ENCODE data around the gene NELFCD. TPM values are rescaled to one million over a fixed set of nuclear protein-coding genes. Genes with fewer than 3 reads are reported as not detected.
"Not testable (repeated sequence)": the region's sequence is repeated elsewhere in the genome, so short reads cannot be mapped to it uniquely, and the experiment has no call there.

NELFCD gene
- total RNA-seq, 4 donors from 2014 or later: 43.7 to 68.1 (median 55.1) TPM

GRCh38 chr20:59039233-59039632 is 58.2 kb downstream of the NELFCD start:
- Histone ChIP-seq H3K27ac (no peak overlapping the region), H3K9me3 (no peaks in the 10 kb centered on the region), H3K27me3 (no peaks in the 10 kb centered on the region), H3K4me1 (peaks cover 22 to 49% (median 32%) of the 10 kb centered on the region in 4 donors), H3K4me3 (no peak overlapping the region), H3K36me3 (peaks cover 0 to 30% (median 12%) of the 10 kb centered on the region in 4 donors)
- TF ChIP-seq EP300 (IDR thresholded peaks at IDR 0.05; ENCODE audit: low read depth) (no peak), POLR2AphosphoS5 (IDR thresholded peaks at IDR 0.05) (no peak), CTCF (IDR thresholded peaks at IDR 0.05) (no peak), POLR2A (IDR thresholded peaks at IDR 0.05) (no peak)
- 38 to 75% methylated on average over 1 of the region's 1 CpG for WGBS, 2 donors (ENCODE audit: low coverage in 1 of 2)
- DNase-seq: no peak
- in situ Hi-C loops (cut with MboI; ENCODE audit: low pct_ligation_motif_present in 1 of 4, low pct_unique_long_range_greater_than_20kb in 1 of 4, low sequenced_read_pairs in 3 of 4): loop anchor here in 1 of 4 donors (25.0 kb wide), 1 partner anchor 377 kb away; the partner anchor contains the start of gene STX16
- intact Hi-C loops (cut with DNase I; ENCODE audit: low total_unique reads): no loop called here

DNA sequence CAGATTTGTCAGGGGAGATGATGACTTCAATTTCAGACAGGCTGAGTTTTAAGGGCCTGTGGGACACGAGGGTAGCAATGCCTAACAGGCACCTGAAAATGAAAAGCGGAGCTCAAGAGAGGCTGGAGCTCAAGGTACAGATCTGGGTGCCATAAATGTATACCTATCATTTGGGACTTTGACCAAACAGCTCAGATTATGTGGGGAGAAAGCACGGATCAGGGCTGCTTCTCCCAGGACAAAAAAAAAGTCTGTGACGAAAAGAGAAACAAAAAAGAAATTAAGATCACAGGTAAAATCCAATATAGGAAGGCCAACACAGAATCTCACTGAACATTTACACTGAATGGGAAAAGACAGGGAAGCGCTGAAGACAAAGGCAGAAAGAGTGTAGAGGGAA is 59.6 kb downstream of the NELFCD start:
- Histone ChIP-seq H3K27ac (peak overlapping the region; percentile 89 to 96 (median 92)), H3K9me3 (no peaks in the 10 kb centered on the region)
- DNase-seq: peak; percentile 33

GRCh38 chr20:59041487-59041886 is 60.4 kb downstream of the NELFCD start:
- intact Hi-C loops (cut with DNase I; ENCODE audit: low total_unique reads); H3K9me3 ChIP-seq; DNase-seq; H3K27me3 ChIP-seq: not testable (repeated sequence)
- in situ Hi-C loops (cut with MboI; ENCODE audit: low pct_ligation_motif_present in 1 of 4, low pct_unique_long_range_greater_than_20kb in 1 of 4, low sequenced_read_pairs in 3 of 4): loop anchor here in 1 of 4 donors (25.0 kb wide), 1 partner anchor 379 kb away; the partner anchor contains the start of gene STX16
- Histone ChIP-seq H3K4me3 (peak overlapping the region; percentile 75 to 95 (median 78)), H3K4me1 (peaks cover 22 to 45% (median 32%) of the 10 kb centered on the region in 4 donors), H3K36me3 (peaks cover 0 to 17% (median 4%) of the 10 kb centered on the region in 4 donors), H3K27ac (peak overlapping the region; percentile 89 to 96 (median 92))
- 64 to 83% methylated on average over 8 to 16 of the region's 16 CpGs for WGBS, 2 donors (ENCODE audit: low coverage in 1 of 2)

More for the DNA sequence above, 59.6 kb downstream of the NELFCD start:
- in situ Hi-C loops (cut with MboI; ENCODE audit: low pct_ligation_motif_present in 1 of 4, low pct_unique_long_range_greater_than_20kb in 1 of 4, low sequenced_read_pairs in 3 of 4) (loop anchor here in 1 of 4 donors (25.0 kb wide), 1 partner anchor 378 kb away; the partner anchor contains the start of gene STX16), intact Hi-C loops (cut with DNase I; ENCODE audit: low total_unique reads) (no loop called here)
- H3K4me3 ChIP-seq: peak overlapping the region in 3 of 4 donors; percentile 75 to 95 (median 79)
- TF ChIP-seq EP300 (IDR thresholded peaks at IDR 0.05; ENCODE audit: low read depth) (no peak), POLR2AphosphoS5 (IDR thresholded peaks at IDR 0.05) (peak in 2 of 3 donors; percentile 61 to 81), CTCF (IDR thresholded peaks at IDR 0.05) (no peak), POLR2A (IDR thresholded peaks at IDR 0.05) (peak; percentile 59)
- 41 to 50% methylated on average over 4 to 5 of the region's 5 CpGs for WGBS, 2 donors (ENCODE audit: low coverage in 1 of 2)
- H3K27me3 ChIP-seq: no peaks in the 10 kb centered on the region
- peaks cover 0 to 26% (median 7%) of the 10 kb centered on the region in 4 donors for H3K36me3 ChIP-seq
- peaks cover 22 to 45% (median 32%) of the 10 kb centered on the region in 4 donors for H3K4me1 ChIP-seq

DNA sequence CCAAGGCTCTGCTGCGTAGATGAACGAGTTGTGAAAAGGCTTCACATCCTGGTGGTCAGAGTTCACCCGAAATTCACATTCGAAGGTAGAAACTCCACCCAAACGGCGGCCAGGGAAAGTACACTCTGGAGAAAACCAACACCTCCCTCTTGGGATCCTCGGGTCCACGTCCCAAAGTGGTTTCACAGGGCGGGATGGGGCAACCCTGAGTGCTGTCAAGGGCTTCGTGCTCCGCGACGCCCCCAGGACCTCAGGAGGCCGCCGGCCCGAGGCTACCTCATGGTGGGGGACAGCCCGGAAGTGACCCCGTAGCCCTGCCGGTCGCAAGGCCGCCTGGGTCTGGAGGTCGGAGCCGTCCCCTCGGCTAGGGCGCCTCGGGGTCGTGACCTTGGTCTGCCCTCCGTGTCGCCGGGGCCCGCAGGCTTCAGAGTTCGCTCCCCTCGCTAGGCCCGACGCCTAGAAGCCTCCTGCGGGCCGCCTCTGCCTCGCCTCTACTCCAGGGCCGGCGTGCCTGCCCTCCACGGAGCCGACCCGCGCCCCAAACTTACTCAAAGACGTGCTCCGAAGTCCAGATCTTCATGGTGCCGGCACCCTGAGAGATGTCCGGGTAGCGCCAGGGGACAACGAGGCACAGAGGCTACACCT is 61.2 kb downstream of the NELFCD start, which contains the start of gene PRELID3B:
TSS of gene PRELID3B (minus strand) at position 636 of the 645 bp plus-strand sequence. CDS start at position 580, 56 bp downstream.
- Histone ChIP-seq H3K36me3 (peaks cover 0 to 10% (median under 1%) of the 10 kb centered on the region in 4 donors), H3K9me3 (no peaks in the 10 kb centered on the region), H3K27ac (peak within 1 kb of the TSS; percentile 89 to 96 (median 92)), H3K27me3 (no peaks in the 10 kb centered on the region), H3K4me3 (peak within 1 kb of the TSS; percentile 75 to 95 (median 78)), H3K4me1 (peaks cover 22 to 51% (median 33%) of the 10 kb centered on the region in 4 donors)
- intact Hi-C loops (cut with DNase I; ENCODE audit: low total_unique reads) (no loop called here), in situ Hi-C loops (cut with MboI; ENCODE audit: low pct_ligation_motif_present in 1 of 4, low pct_unique_long_range_greater_than_20kb in 1 of 4, low sequenced_read_pairs in 3 of 4) (loop anchor here in 1 of 4 donors (25.0 kb wide), 1 partner anchor 380 kb away; the partner anchor contains the start of gene STX16)
- TF ChIP-seq POLR2A (IDR thresholded peaks at IDR 0.05) (peak; percentile 88), CTCF (IDR thresholded peaks at IDR 0.05) (peak in 2 of 5 experiments; percentile 24 to 30), POLR2AphosphoS5 (IDR thresholded peaks at IDR 0.05) (peak; percentile 67 to 90 (median 89)), EP300 (IDR thresholded peaks at IDR 0.05; ENCODE audit: low read depth) (no peak)
- peak; percentile 64 for DNase-seq
- 0% methylated on average over 4 of the region's 50 CpGs; no CpG with 5 or more reads in 1 of the 2 donors for WGBS, 2 donors (ENCODE audit: low coverage in 1 of 2)

All from transverse colon (tissue), 4 donors.